Brain microvascular endothelial cell (primary cell): ENCODE measurements around the gene CLBA1.

Experiments
- DNase-seq: peaks from one replicate; pipeline ENCODE4 v3.0.0-alpha.2; 2020
- H3K27ac ChIP-seq: fragments of 250-450 bp; sonication (Bioruptor Pico); 2 replicates; pipeline ENCODE4 v1.5.1; 2020; ENCODE audit warnings: mild to moderate bottlenecking, moderate library complexity
- H3K27me3 ChIP-seq: fragments of 250-450 bp; sonication (Bioruptor Pico); replicated peaks from 2 replicates; pipeline ENCODE4 v1.5.1; 2020; ENCODE audit warnings: mild to moderate bottlenecking
- H3K36me3 ChIP-seq: fragments of 250-450 bp; sonication (Bioruptor Pico); replicated peaks from 2 replicates; pipeline ENCODE4 v1.5.1; 2020; ENCODE audit warnings: mild to moderate bottlenecking
- H3K4me3 ChIP-seq: 2 replicates; pipeline ENCODE4 v1.5.1; 2011; ENCODE audit warnings: low read depth, mild to moderate bottlenecking, control low read depth, low read length, moderate library complexity
- in situ Hi-C: cut with HindIII; loops from 2 replicates; pipeline ENCODE4 v1.10.0; 2017; ENCODE audit warnings: low sequenced_read_pairs, low pct_ligation_motif_present
- TF ChIP-seq, protein P1 (sequence below): IDR thresholded peaks from 2 replicates; pipeline ENCODE4 v1.5.1; 2011; ENCODE audit warnings: low read depth, mild to moderate bottlenecking, moderate library complexity, low read length, control low read depth, inconsistent platforms; ENCODE audit errors: missing control alignments

Gene CLBA1

DNA sequence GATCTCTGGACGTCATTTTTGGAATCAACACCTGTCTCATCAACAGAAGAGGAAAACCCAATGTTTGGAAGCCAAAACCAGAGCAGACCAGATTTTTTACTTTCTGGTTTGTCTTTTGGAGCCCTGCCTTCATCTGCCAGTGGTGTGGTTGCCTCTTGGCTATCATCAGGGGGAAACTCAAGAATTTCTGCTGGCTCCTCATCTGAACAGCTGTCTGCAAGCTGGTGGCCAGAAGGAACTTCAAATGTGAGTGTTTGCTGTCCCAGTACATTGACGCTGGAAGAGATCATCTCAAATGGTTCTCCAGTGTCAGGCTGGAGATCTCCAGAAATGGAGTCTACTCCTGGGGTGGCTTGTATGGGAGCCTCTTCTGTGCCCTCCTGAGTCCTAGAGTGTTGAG, 47.2 kb upstream of the CLBA1 start:
- in situ Hi-C loops, result no loop called here

DNA sequence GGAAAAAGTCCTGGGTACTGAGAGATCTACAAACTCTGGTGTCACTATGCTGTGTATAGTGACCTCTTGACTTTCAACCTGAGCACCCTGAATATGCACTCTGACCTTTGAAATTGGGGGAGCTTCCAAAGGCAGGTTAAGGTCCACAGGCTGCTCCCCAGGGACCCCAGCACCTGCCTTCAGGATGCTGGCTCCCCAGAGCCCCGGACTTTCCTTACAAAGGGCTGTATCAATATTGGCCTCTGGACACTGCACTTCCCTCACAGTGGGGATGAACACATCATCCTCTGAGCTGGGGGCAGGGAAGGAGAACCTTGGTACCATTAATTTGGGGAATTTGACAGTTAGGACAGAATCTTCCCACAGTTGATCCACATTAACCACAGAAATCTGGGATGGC, 46.6 kb upstream of the CLBA1 start:
- H3K4me3 ChIP-seq, result no peak overlapping the region
- H3K27ac ChIP-seq, result no peak overlapping the region
- TF ChIP-seq, protein P1, sequence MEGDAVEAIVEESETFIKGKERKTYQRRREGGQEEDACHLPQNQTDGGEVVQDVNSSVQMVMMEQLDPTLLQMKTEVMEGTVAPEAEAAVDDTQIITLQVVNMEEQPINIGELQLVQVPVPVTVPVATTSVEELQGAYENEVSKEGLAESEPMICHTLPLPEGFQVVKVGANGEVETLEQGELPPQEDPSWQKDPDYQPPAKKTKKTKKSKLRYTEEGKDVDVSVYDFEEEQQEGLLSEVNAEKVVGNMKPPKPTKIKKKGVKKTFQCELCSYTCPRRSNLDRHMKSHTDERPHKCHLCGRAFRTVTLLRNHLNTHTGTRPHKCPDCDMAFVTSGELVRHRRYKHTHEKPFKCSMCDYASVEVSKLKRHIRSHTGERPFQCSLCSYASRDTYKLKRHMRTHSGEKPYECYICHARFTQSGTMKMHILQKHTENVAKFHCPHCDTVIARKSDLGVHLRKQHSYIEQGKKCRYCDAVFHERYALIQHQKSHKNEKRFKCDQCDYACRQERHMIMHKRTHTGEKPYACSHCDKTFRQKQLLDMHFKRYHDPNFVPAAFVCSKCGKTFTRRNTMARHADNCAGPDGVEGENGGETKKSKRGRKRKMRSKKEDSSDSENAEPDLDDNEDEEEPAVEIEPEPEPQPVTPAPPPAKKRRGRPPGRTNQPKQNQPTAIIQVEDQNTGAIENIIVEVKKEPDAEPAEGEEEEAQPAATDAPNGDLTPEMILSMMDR, result no peak
- DNase-seq, result no peak
- in situ Hi-C loops, result no loop called here
- no peaks in the 10 kb centered on the region for H3K27me3 ChIP-seq
- no peaks in the 10 kb centered on the region for H3K36me3 ChIP-seq

More for the DNA sequence above, 47.2 kb upstream of the CLBA1 start:
- no peak overlapping the region for H3K27ac ChIP-seq
- TF ChIP-seq, protein P1, result no peak
- no peaks in the 10 kb centered on the region for H3K27me3 ChIP-seq
- no peak for DNase-seq
- no peaks in the 10 kb centered on the region for H3K36me3 ChIP-seq
- no peak overlapping the region for H3K4me3 ChIP-seq

DNA sequence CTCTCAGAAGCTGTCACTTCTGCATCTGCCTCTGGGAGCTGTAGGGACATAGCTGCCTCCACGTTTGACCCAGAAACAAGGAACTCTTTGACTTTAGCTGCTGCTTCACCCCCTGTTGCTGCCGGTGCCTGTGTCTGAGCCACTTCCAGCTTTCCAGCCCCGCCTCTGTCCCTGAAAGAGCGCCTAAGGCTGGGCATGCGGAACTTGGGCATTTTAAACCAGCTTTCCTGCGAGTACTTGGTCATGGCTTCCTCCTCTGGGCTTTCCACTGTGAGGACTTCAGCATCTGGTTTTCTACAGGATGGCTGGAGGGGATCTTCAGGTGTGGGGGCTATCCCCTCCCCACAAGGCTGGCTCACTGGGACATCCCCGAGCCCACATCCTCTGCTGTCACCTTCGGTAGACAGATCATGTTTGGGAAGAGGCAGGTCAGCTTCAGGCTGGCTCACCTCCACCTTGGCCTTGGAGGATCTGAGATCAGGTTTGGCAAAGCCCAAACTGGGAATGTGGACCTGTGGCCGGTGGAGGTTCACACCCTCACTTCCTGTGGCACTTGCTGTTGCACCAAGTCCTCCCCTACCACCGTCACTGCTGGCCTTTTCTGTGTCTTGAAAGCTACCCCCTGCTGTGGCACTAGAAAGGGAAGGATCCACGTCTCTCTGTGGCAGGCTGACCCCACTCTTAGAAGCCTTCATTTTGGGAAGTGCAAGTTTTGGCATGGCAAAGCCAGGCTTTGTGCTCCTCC, 45.8 kb upstream of the CLBA1 start:
- Histone ChIP-seq H3K4me3 (no peak overlapping the region), H3K27me3 (no peaks in the 10 kb centered on the region), H3K36me3 (no peaks in the 10 kb centered on the region), H3K27ac (no peak overlapping the region)
- TF ChIP-seq, protein P1, result no peak
- in situ Hi-C loops, result no loop called here
- no peak for DNase-seq

DNA sequence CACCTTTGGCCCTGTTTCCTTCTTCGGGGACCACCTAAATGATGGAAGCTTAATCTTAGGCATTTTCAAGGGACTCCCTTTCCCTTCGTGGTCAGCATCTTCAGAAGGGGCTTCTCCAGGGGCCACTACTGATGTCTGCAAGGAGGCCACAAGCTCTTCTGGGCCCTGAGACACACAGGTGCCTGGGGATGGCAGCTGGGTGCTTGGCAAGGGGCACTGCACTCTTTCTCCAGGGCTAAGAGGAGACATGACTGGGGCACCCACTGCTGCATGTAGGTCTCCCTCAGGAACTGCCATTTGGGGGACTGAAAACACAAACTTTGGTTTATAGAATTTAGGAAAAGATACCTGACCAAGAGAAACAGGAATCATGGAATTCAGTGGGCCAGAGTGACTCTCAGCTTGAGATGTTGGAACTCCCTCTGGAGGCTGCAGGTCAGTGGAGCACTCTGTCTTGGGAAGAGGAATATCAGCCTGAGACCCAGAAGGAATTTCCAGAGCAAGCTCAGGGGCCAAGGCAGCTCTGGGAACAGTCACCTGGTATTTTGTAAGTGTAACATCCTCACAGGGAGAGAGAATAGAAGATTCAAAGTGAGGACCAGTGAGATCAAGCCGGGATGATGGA, 45.0 kb upstream of the CLBA1 start:
- Histone ChIP-seq H3K36me3 (no peaks in the 10 kb centered on the region), H3K27ac (no peak overlapping the region), H3K27me3 (no peaks in the 10 kb centered on the region), H3K4me3 (no peak overlapping the region)
- in situ Hi-C loops, result no loop called here
- no peak for DNase-seq
- TF ChIP-seq, protein P1, result peak; percentile 56

DNA sequence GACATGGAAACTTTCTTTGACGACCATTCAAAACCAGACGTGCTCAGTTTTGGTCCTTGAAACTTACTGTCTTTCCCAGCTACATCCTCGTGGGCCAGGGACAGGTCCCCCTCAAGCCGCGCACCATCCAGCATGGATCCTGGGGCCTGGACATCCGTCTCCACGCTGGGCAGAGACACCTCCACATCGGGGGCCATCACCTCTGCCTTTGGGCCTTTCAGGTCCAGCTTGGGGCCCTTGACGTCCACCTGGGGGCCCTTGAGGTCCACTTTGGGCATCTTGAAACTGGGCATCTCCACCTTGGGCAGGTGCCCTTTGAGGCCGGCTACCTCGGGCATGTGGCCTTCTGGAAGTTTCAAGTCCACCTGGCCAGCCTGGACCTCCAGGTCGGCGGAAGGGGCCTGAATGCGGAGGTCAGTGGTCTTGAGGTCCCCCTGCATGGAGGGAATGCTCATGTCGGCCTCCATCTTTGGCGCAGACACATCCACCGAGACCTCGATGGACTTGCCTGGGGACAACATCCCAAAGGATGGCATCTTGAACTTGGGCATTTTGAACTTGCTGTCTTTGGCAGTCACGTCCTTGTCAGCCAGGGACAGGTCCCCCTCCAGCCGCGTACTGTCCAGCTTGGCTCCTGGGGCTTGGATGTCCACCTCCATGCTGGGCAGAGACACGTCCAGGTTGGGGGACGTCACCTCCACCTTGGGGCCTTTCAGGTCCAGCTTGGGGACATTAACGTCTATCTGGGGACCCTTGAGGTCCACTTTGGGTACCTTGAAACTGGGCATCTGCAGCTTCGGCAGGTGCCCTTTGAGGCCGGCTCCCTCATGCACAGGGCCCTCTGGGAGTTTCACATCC, 43.9 kb upstream of the CLBA1 start:
- in situ Hi-C loops, result no loop called here
- Histone ChIP-seq H3K27ac (no peak overlapping the region), H3K27me3 (no peaks in the 10 kb centered on the region), H3K36me3 (no peaks in the 10 kb centered on the region), H3K4me3 (no peak overlapping the region)
- DNase-seq, result no peak
- TF ChIP-seq, protein P1, result no peak
